Measurements from ENCODE around the gene TIGD3. TPM values are rescaled to one million over a fixed set of nuclear protein-coding genes. Genes with fewer than 3 reads are reported as not detected.

Gene TIGD3
- total RNA-seq, 2 experiments from 2014 or later: 0.32 to 0.62 TPM

- Mint-ChIP-seq H3K27ac (no peak overlapping the region), H3K36me3 (ENCODE audit: low read depth) (no peaks in the 10 kb centered on the region), H3K27me3 (ENCODE audit: low read depth) (peaks cover 8% of the 10 kb centered on the region), H3K4me3 (peak overlapping the region; percentile 74), H3K9me3 (no peaks in the 10 kb centered on the region), H3K4me1 (ENCODE audit: low read depth) (peaks cover 5% of the 10 kb centered on the region)
- intact Hi-C loops (cut with micrococcal nuclease): loop anchor here (1.0 to 2.0 kb wide), 5 partner anchors 14 to 469 kb away; no protein-coding TSS in a partner anchor
- CTCF ChIA-PET: interaction anchor here (0.6 to 6.4 kb wide), 35 partner anchors 10 to 1615 kb away, joined by 3 to 161 read pairs (median 4); partner anchors contain the start of genes DPF2, POLA2 and TIGD3
- DNase-seq: no peak
Measured at GRCh38 chr11:65315866-65316226, 38.7 kb upstream of the TIGD3 start.

GRCh38 chr11:65316227-65317024 lies 38.1 kb upstream of the TIGD3 start:
- Mint-ChIP-seq H3K36me3 (ENCODE audit: low read depth) (no peaks in the 10 kb centered on the region), H3K27ac (no peak overlapping the region), H3K4me3 (peak overlapping the region; percentile 74), H3K9me3 (no peaks in the 10 kb centered on the region), H3K4me1 (ENCODE audit: low read depth) (peaks cover 5% of the 10 kb centered on the region), H3K27me3 (ENCODE audit: low read depth) (peaks cover 8% of the 10 kb centered on the region)
- CTCF ChIA-PET: interaction anchor here (0.6 to 6.4 kb wide), 29 partner anchors 9 to 1615 kb away, joined by 3 to 161 read pairs (median 4); partner anchors contain the start of genes DPF2 and POLA2
- intact Hi-C loops (cut with micrococcal nuclease): no loop called here
- no peak for DNase-seq

GRCh38 chr11:65317025-65317786 lies 37.3 kb upstream of the TIGD3 start:
- no peak overlapping the region for H3K27ac Mint-ChIP-seq
- no peak for DNase-seq
- H3K4me1 Mint-ChIP-seq (ENCODE audit: low read depth): peaks cover 5% of the 10 kb centered on the region
- intact Hi-C loops (cut with micrococcal nuclease): no loop called here
- CTCF ChIA-PET: interaction anchor here (0.6 to 6.4 kb wide), 12 partner anchors 8 to 207 kb away, joined by 3 to 161 read pairs (median 10); partner anchors contain the start of genes DPF2 and POLA2
- H3K9me3 Mint-ChIP-seq: no peaks in the 10 kb centered on the region
- no peaks in the 10 kb centered on the region for H3K36me3 Mint-ChIP-seq (ENCODE audit: low read depth)
- H3K4me3 Mint-ChIP-seq: no peak overlapping the region
- H3K27me3 Mint-ChIP-seq (ENCODE audit: low read depth): peaks cover 8% of the 10 kb centered on the region

- peaks cover 2% of the 10 kb centered on the region for H3K27me3 Mint-ChIP-seq (ENCODE audit: low read depth)
- no peak overlapping the region for H3K4me3 Mint-ChIP-seq
- H3K36me3 Mint-ChIP-seq (ENCODE audit: low read depth): no peaks in the 10 kb centered on the region
- H3K9me3 Mint-ChIP-seq: no peaks in the 10 kb centered on the region
- no peak overlapping the region for H3K27ac Mint-ChIP-seq
- intact Hi-C loops (cut with micrococcal nuclease): no loop called here
- CTCF ChIA-PET: interaction anchor here (0.5 to 0.8 kb wide), 2 partner anchors 95 to 270 kb away, joined by 4 read pairs; no protein-coding TSS in a partner anchor
- no peak for DNase-seq
- peaks cover 2% of the 10 kb centered on the region for H3K4me1 Mint-ChIP-seq (ENCODE audit: low read depth)
Measured at GRCh38 chr11:65320386-65321075, 34.0 kb upstream of the TIGD3 start.

GRCh38 chr11:65321076-65321475 lies 33.5 kb upstream of the TIGD3 start:
- intact Hi-C loops (cut with micrococcal nuclease): no loop called here
- Mint-ChIP-seq H3K9me3 (no peaks in the 10 kb centered on the region), H3K4me1 (ENCODE audit: low read depth) (no peaks in the 10 kb centered on the region), H3K27ac (no peak overlapping the region), H3K36me3 (ENCODE audit: low read depth) (no peaks in the 10 kb centered on the region), H3K4me3 (no peak overlapping the region), H3K27me3 (ENCODE audit: low read depth) (peaks cover 2% of the 10 kb centered on the region)
- CTCF ChIA-PET: interaction anchor here (0.8 kb wide), 1 partner anchor 95 kb away, joined by 4 read pairs; no protein-coding TSS in a partner anchor
- DNase-seq: no peak

GRCh38 chr11:65321828-65322485 lies 32.6 kb upstream of the TIGD3 start:
- CTCF ChIA-PET: interaction anchor here (0.5 kb wide), 1 partner anchor 87 kb away, joined by 4 read pairs; no protein-coding TSS in a partner anchor
- Mint-ChIP-seq H3K4me3 (no peak overlapping the region), H3K4me1 (ENCODE audit: low read depth) (no peaks in the 10 kb centered on the region), H3K36me3 (ENCODE audit: low read depth) (no peaks in the 10 kb centered on the region), H3K9me3 (no peaks in the 10 kb centered on the region), H3K27ac (no peak overlapping the region), H3K27me3 (ENCODE audit: low read depth) (no peaks in the 10 kb centered on the region)
- intact Hi-C loops (cut with micrococcal nuclease): no loop called here
- no peak for DNase-seq

GRCh38 chr11:65323813-65324212 lies 30.7 kb upstream of the TIGD3 start:
- H3K4me3 Mint-ChIP-seq: no peak overlapping the region
- intact Hi-C loops (cut with micrococcal nuclease): no loop called here
- CTCF ChIA-PET: interaction anchor here (0.7 kb wide), 1 partner anchor 9 kb away, joined by 3 read pairs; the partner anchor contains the start of gene CDC42EP2

GRCh38 chr11:65325435-65325834 lies 29.1 kb upstream of the TIGD3 start:
- CTCF ChIA-PET: interaction anchor here (1.3 kb wide), 1 partner anchor 9 kb away, joined by 9 read pairs; no protein-coding TSS in a partner anchor
- H3K27ac Mint-ChIP-seq: no peak overlapping the region
- no peaks in the 10 kb centered on the region for H3K27me3 Mint-ChIP-seq (ENCODE audit: low read depth)
- H3K36me3 Mint-ChIP-seq (ENCODE audit: low read depth): no peaks in the 10 kb centered on the region
- peaks cover 6% of the 10 kb centered on the region for H3K4me1 Mint-ChIP-seq (ENCODE audit: low read depth)
- H3K9me3 Mint-ChIP-seq: no peaks in the 10 kb centered on the region
- no peak for DNase-seq
- no peak overlapping the region for H3K4me3 Mint-ChIP-seq
- intact Hi-C loops (cut with micrococcal nuclease): no loop called here

More at GRCh38 chr11:65323813-65324212, 30.7 kb upstream of the TIGD3 start:
- Mint-ChIP-seq H3K27me3 (ENCODE audit: low read depth) (no peaks in the 10 kb centered on the region), H3K27ac (no peak overlapping the region), H3K4me1 (ENCODE audit: low read depth) (no peaks in the 10 kb centered on the region), H3K36me3 (ENCODE audit: low read depth) (no peaks in the 10 kb centered on the region), H3K9me3 (no peaks in the 10 kb centered on the region)
- DNase-seq: no peak

- H3K9me3 Mint-ChIP-seq: no peaks in the 10 kb centered on the region
Measured at GRCh38 chr11:65327021-65327420, 27.5 kb upstream of the TIGD3 start.

GRCh38 chr11:65329478-65329877 lies 25.1 kb upstream of the TIGD3 start:
- Mint-ChIP-seq H3K4me3 (no peak overlapping the region), H3K9me3 (no peaks in the 10 kb centered on the region), H3K27me3 (ENCODE audit: low read depth) (no peaks in the 10 kb centered on the region), H3K27ac (no peak overlapping the region), H3K4me1 (ENCODE audit: low read depth) (peaks cover 6% of the 10 kb centered on the region), H3K36me3 (ENCODE audit: low read depth) (peaks cover 2% of the 10 kb centered on the region)
- DNase-seq: no peak
- intact Hi-C loops (cut with micrococcal nuclease): no loop called here
- CTCF ChIA-PET: interaction anchor here (0.5 to 9.2 kb wide), 46 partner anchors 9 to 514 kb away, joined by 3 to 161 read pairs (median 4); partner anchors contain the start of genes CDC42EP2 and POLA2

More at GRCh38 chr11:65327021-65327420, 27.5 kb upstream of the TIGD3 start:
- intact Hi-C loops (cut with micrococcal nuclease): no loop called here
- CTCF ChIA-PET: interaction anchor here (0.6 to 9.2 kb wide), 2 partner anchors 10 to 40 kb away, joined by 4 to 161 read pairs; partner anchors contain the start of gene CDC42EP2
- Mint-ChIP-seq H3K4me1 (ENCODE audit: low read depth) (peaks cover 6% of the 10 kb centered on the region), H3K27me3 (ENCODE audit: low read depth) (no peaks in the 10 kb centered on the region), H3K27ac (no peak overlapping the region), H3K4me3 (no peak overlapping the region), H3K36me3 (ENCODE audit: low read depth) (no peaks in the 10 kb centered on the region)
- no peak for DNase-seq

GRCh38 chr11:65329944-65330403 lies 24.6 kb upstream of the TIGD3 start:
- Mint-ChIP-seq H3K36me3 (ENCODE audit: low read depth) (peaks cover 2% of the 10 kb centered on the region), H3K27ac (no peak overlapping the region), H3K9me3 (no peaks in the 10 kb centered on the region), H3K4me1 (ENCODE audit: low read depth) (peaks cover 11% of the 10 kb centered on the region), H3K4me3 (no peak overlapping the region), H3K27me3 (ENCODE audit: low read depth) (no peaks in the 10 kb centered on the region)
- intact Hi-C loops (cut with micrococcal nuclease): loop anchor here (1.0 to 5.0 kb wide), 8 partner anchors 15 to 317 kb away; partner anchors contain the start of genes POLA2 and TM7SF2
- DNase-seq: peak; percentile 96
- CTCF ChIA-PET: interaction anchor here (0.5 to 9.2 kb wide), 43 partner anchors 8 to 514 kb away, joined by 3 to 161 read pairs (median 4); partner anchors contain the start of genes CDC42EP2 and POLA2

All from activated naive CD4-positive, alpha-beta T cell treated with anti-CD3 and anti-CD28 coated beads for 36 hours (primary cell).